Measurements from ENCODE around the gene PID1. TPM values are rescaled to one million over a fixed set of nuclear protein-coding genes. Genes with fewer than 3 reads are reported as not detected.

The PID1 gene
- total RNA-seq, 2 experiments from 2014 or later, result not detected

- Histone ChIP-seq H3K4me3 (ENCODE audit: low read depth, low read length, poor library complexity, severe bottlenecking) (no peak overlapping the region), H3K4me2 (ENCODE audit: low read length) (no peak overlapping the region), H3K27ac (ENCODE audit: low read depth, low read length, poor library complexity, severe bottlenecking) (no peak overlapping the region), H4K20me1 (ENCODE audit: insufficient read depth, low read length) (no peaks in the 10 kb centered on the region), H2AFZ (ENCODE audit: low read length) (no peak overlapping the region), H3K36me3 (ENCODE audit: insufficient read depth, low read length) (no peaks in the 10 kb centered on the region), H3K9me3 (ENCODE audit: low read length) (no peaks in the 10 kb centered on the region), H3K79me2 (ENCODE audit: insufficient read depth, low read depth, low read length) (no peaks in the 10 kb centered on the region), H3K4me1 (ENCODE audit: insufficient read depth, low read length, poor library complexity, severe bottlenecking) (no peaks in the 10 kb centered on the region), H3K9me2 (ENCODE audit: insufficient read depth, low read length) (no peaks in the 10 kb centered on the region)
- no TSS peak for BruUV-seq (replicated peaks)
- ChIA-PET POLR2A (no interaction called here), CTCF (ENCODE audit: unreplicated experiment) (no interaction called here)
- intact Hi-C loops (cut with micrococcal nuclease; ENCODE audit: unreplicated experiment), result no loop called here
- no peak for TF ChIP-seq CTCF (conservative IDR thresholded peaks at IDR 0.05; ENCODE audit: low read length)
- no peak for TF ChIP-seq EZH2phosphoT487 (IDR thresholded peaks at IDR 0.05; ENCODE audit: borderline replicate concordance, low read depth, low read length)
- no peak for DNase-seq (ENCODE audit: low spot score)
These were observed 4.0 kb downstream of the PID1 start for GRCh38 chr2:229267080-229267479.

- intact Hi-C loops (cut with micrococcal nuclease; ENCODE audit: unreplicated experiment), result no loop called here
- H3K27ac ChIP-seq (ENCODE audit: low read depth, low read length, poor library complexity, severe bottlenecking), result no peak overlapping the region
- no peak for TF ChIP-seq CTCF (conservative IDR thresholded peaks at IDR 0.05; ENCODE audit: low read length)
- no peak for TF ChIP-seq EZH2phosphoT487 (IDR thresholded peaks at IDR 0.05; ENCODE audit: borderline replicate concordance, low read depth, low read length)
- no peaks in the 10 kb centered on the region for H3K36me3 ChIP-seq (ENCODE audit: insufficient read depth, low read length)
- no peak overlapping the region for H3K4me2 ChIP-seq (ENCODE audit: low read length)
- no peak overlapping the region for H3K4me3 ChIP-seq (ENCODE audit: low read depth, low read length, poor library complexity, severe bottlenecking)
- H3K4me1 ChIP-seq (ENCODE audit: insufficient read depth, low read length, poor library complexity, severe bottlenecking), result no peaks in the 10 kb centered on the region
- H3K79me2 ChIP-seq (ENCODE audit: insufficient read depth, low read depth, low read length), result no peaks in the 10 kb centered on the region
- no peaks in the 10 kb centered on the region for H3K9me3 ChIP-seq (ENCODE audit: low read length)
- no peaks in the 10 kb centered on the region for H3K9me2 ChIP-seq (ENCODE audit: insufficient read depth, low read length)
- no TSS peak for BruUV-seq (replicated peaks)
- no peaks in the 10 kb centered on the region for H4K20me1 ChIP-seq (ENCODE audit: insufficient read depth, low read length)
- no peak for DNase-seq (ENCODE audit: low spot score)
- ChIA-PET POLR2A (no interaction called here), CTCF (ENCODE audit: unreplicated experiment) (no interaction called here)
- H2AFZ ChIP-seq (ENCODE audit: low read length), result no peak overlapping the region
These were observed 5.4 kb downstream of the PID1 start for GRCh38 chr2:229265727-229266126.

DNA sequence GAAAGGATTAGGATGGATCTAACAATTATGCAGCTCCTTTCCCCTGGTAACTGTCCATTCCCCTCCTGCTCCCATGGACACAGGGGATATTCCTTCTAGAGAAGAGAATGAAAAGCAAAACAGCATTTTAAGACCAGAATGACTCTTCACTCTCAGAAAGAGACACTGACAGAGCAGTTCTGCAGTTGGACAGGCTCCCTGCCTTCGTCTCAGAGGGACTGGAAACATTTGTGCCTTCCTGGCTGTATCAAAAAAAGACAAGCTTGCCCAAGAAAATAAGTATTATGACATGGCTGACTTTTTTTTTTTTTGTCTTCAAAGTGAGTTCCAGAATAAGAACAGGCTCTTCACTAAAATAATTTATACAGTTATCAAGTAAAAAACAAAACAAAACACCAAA is 9.5 kb downstream of the PID1 start:
- CTCF ChIA-PET (ENCODE audit: unreplicated experiment), result no interaction called here
- no TSS peak for BruUV-seq (replicated peaks)
- no peak for TF ChIP-seq CTCF (conservative IDR thresholded peaks at IDR 0.05; ENCODE audit: low read length)
- no peak for TF ChIP-seq EZH2phosphoT487 (IDR thresholded peaks at IDR 0.05; ENCODE audit: borderline replicate concordance, low read depth, low read length)

More for the DNA sequence above, 9.5 kb downstream of the PID1 start:
- intact Hi-C loops (cut with micrococcal nuclease; ENCODE audit: unreplicated experiment), result no loop called here
- POLR2A ChIA-PET, result no interaction called here
- DNase-seq (ENCODE audit: low spot score), result no peak
- Histone ChIP-seq H3K36me3 (ENCODE audit: insufficient read depth, low read length) (no peaks in the 10 kb centered on the region), H3K4me2 (ENCODE audit: low read length) (no peak overlapping the region), H3K27ac (ENCODE audit: low read depth, low read length, poor library complexity, severe bottlenecking) (no peak overlapping the region), H3K4me1 (ENCODE audit: insufficient read depth, low read length, poor library complexity, severe bottlenecking) (no peaks in the 10 kb centered on the region), H3K79me2 (ENCODE audit: insufficient read depth, low read depth, low read length) (no peaks in the 10 kb centered on the region), H4K20me1 (ENCODE audit: insufficient read depth, low read length) (no peaks in the 10 kb centered on the region), H3K9me3 (ENCODE audit: low read length) (no peaks in the 10 kb centered on the region), H3K9me2 (ENCODE audit: insufficient read depth, low read length) (no peaks in the 10 kb centered on the region), H2AFZ (ENCODE audit: low read length) (no peak overlapping the region), H3K4me3 (ENCODE audit: low read depth, low read length, poor library complexity, severe bottlenecking) (no peak overlapping the region)

All from OCI-LY7 (cell line).